ENCODE measurements around the gene FGD2.

DNA sequence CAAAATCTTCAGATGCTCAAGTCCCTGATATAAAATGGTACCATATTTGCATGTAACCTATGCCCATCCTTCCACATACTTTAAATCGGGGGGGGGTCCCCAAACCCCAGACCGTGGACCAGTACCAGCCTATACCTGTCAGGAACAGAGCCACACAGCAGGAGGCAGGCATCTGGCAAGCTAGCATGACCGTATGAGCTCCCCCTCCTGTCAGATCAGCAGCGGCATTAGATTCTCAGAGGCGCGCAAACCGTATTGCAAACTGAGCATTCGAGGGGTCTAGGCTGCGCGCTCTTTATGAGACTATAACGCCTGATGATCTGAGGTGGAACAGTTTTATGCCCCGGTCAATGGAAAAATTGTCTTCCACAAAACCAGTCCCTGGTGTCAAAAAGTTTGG is 30.7 kb downstream of the FGD2 start:
- no peak for TF ChIP-seq CTCF (conservative IDR thresholded peaks at IDR 0.05; ENCODE audit: low read length)
- TF ChIP-seq EZH2phosphoT487 (IDR thresholded peaks at IDR 0.05; ENCODE audit: borderline replicate concordance), result no peak

Data from Loucy (cell line).